HepG2 (cell line): ENCODE measurements around the gene DNAJB5. TPM values are rescaled to one million over a fixed set of nuclear protein-coding genes. Genes with fewer than 3 reads are reported as not detected.

Experiments used
- ATAC-seq: fragments of 200-7000 bp; cut with Tn5 transposase; 3 replicates; pipeline ENCODE4 v1.9.1; 2020; ENCODE audit warnings: mild to moderate bottlenecking, moderate library complexity
- BruUV-seq: library from RNA; stranded (reverse); fragments of 400-500 nt; replicated peaks from 2 replicates; lab custom pipeline; 2021; lab: Mats Ljungman, UMichigan
- CTCF ChIA-PET: fragments of 300-600 bp; formaldehyde crosslinking; extraction: SDS; loops from one replicate; lab custom pipeline; 2021; ENCODE audit warnings: low total read pairs, inconsistent platforms, low intra/inter-chr PET ratio; lab: Yijun Ruan, JAX
- POLR2A ChIA-PET: fragments of 350-600 bp; sonication (Branson Sonifier 250); formaldehyde crosslinking; loops from one replicate; lab custom pipeline; 2020; ENCODE audit warnings: antibody characterized with exemption, inconsistent platforms; lab: Yijun Ruan, JAX
- DNase-seq: peaks from one replicate; pipeline ENCODE4 v3.0.0-alpha.2; 2015; ENCODE audit warnings: low spot score
- FAIRE-seq: peaks from 3 replicates; lab custom pipeline; 2011; peaks lifted over from hg19 to GRCh38; lab: Jason Lieb, UNC
- H2AFZ ChIP-seq: one replicate; pipeline ENCODE4 v1.6.1; 2011; ENCODE audit warnings: low read length, inconsistent platforms
- H3K27ac ChIP-seq: fragments of 300-600 bp; 3 replicates; pipeline ENCODE4 v1.8.0; 2011; ENCODE audit warnings: mixed run types, mild to moderate bottlenecking, mixed read lengths, low read length, inconsistent platforms; ENCODE audit not compliant: insufficient read depth; ENCODE audit errors: extremely low read length
- H3K27me3 ChIP-seq, 2 experiments: fragments of 200-600 bp in 1 of 2; 2 replicates in 1 of 2; 3 replicates in 1 of 2; pipeline versions ENCODE4 v1.6.0 to v1.8.0; 2011; ENCODE audit warnings: low read length in 2 of 2, mild to moderate bottlenecking in 2 of 2, moderate library complexity in 2 of 2, inconsistent platforms in 1 of 2; ENCODE audit not compliant: insufficient read depth in 2 of 2, control insufficient read depth in 1 of 2
- H3K36me3 ChIP-seq, 2 experiments: fragments of 200-600 bp in 1 of 2; replicated peaks in 1 of 2; 2 replicates in 1 of 2; 3 replicates in 1 of 2; pipeline versions ENCODE4 v1.5.1 to v1.8.0; 2011; ENCODE audit warnings: low read length in 2 of 2, inconsistent platforms in 1 of 2; ENCODE audit not compliant: insufficient read depth in 2 of 2, control insufficient read depth in 1 of 2
- H3K4me1 ChIP-seq: 2 replicates; pipeline ENCODE4 v1.5.1; 2012; ENCODE audit warnings: low read length, inconsistent platforms; ENCODE audit not compliant: insufficient read depth
- H3K4me2 ChIP-seq: 2 replicates; pipeline ENCODE4 v1.6.0; 2011; ENCODE audit warnings: low read depth, low read length, inconsistent platforms
- H3K4me3 ChIP-seq, 3 experiments: fragments of 200-600 bp in 1 of 3; sonication (generic), shearing (Covaris generic) in 1 of 3; replicated peaks in 1 of 3; 2 replicates each; pipeline ENCODE4 v1.5.1; 2011 to 2016; ENCODE audit warnings: low read length in 3 of 3, inconsistent platforms in 2 of 3, low read depth in 2 of 3, mild to moderate bottlenecking in 2 of 3, control low read depth in 1 of 3, mixed read lengths in 1 of 3; ENCODE audit not compliant: insufficient read depth in 1 of 3
- H3K79me2 ChIP-seq: one replicate; pipeline ENCODE4 v1.6.1; 2011; ENCODE audit warnings: low read length, inconsistent platforms; ENCODE audit not compliant: insufficient read depth
- H3K9ac ChIP-seq: 2 replicates; pipeline ENCODE4 v1.6.0; 2011; ENCODE audit warnings: mild to moderate bottlenecking, low read depth, low read length, inconsistent platforms; ENCODE audit not compliant: insufficient read depth
- H3K9me3 ChIP-seq: 2 replicates; pipeline ENCODE4 v1.5.1; 2012; ENCODE audit warnings: mild to moderate bottlenecking, low read length
- H4K20me1 ChIP-seq: 2 replicates; pipeline ENCODE4 v1.6.0; 2011; ENCODE audit warnings: inconsistent platforms, mild to moderate bottlenecking, low read length, moderate library complexity; ENCODE audit not compliant: insufficient read depth
- AHR ChIP-seq: IDR thresholded peaks from 2 replicates; pipeline ENCODE4 v1.6.1; 2018; ENCODE audit warnings: missing genetic modification reagents, missing compliant biosample characterization
- CREBL2 ChIP-seq: sonication (generic); formaldehyde crosslinking; IDR thresholded peaks from 2 replicates; pipeline ENCODE4 v1.8.1; 2023; ENCODE audit warnings: missing genetic modification reagents, mild to moderate bottlenecking, borderline replicate concordance
- ETV5 ChIP-seq: IDR thresholded peaks from 2 replicates; pipeline ENCODE4 v1.6.1; 2018; ENCODE audit warnings: missing biosample characterization, missing genetic modification reagents, inconsistent platforms, borderline replicate concordance
- HNRNPL ChIP-seq: fragments of 200-400 bp; formaldehyde crosslinking; IDR thresholded peaks from 2 replicates; pipeline ENCODE4 v1.6.1; 2017; ENCODE audit warnings: mild to moderate bottlenecking, low read depth, low read length
- JUND ChIP-seq: sonication (generic); formaldehyde crosslinking; IDR thresholded peaks from 2 replicates; pipeline ENCODE4 v1.8.0; 2022; ENCODE audit warnings: mild to moderate bottlenecking, missing genetic modification reagents
- SMARCE1 ChIP-seq: fragments of 450-650 bp; IDR thresholded peaks from 2 replicates; pipeline ENCODE4 v1.6.1; 2017; ENCODE audit warnings: borderline replicate concordance
- SSRP1 ChIP-seq: IDR thresholded peaks from 2 replicates; pipeline ENCODE4 v1.6.1; 2016; ENCODE audit warnings: control low read depth
- TBP ChIP-seq: sonication (generic); formaldehyde crosslinking; IDR thresholded peaks from 2 replicates; pipeline ENCODE4 v1.5.0; 2020; ENCODE audit warnings: missing genetic modification reagents
- ZFP1 ChIP-seq: IDR thresholded peaks from 2 replicates; pipeline ENCODE4 v1.6.1; 2016
- ZNF414 ChIP-seq: sonication (generic); formaldehyde crosslinking; IDR thresholded peaks from 2 replicates; pipeline ENCODE4 v1.5.0; 2020; ENCODE audit warnings: missing genetic modification reagents
- ZNF597 ChIP-seq: sonication (generic); formaldehyde crosslinking; IDR thresholded peaks from 2 replicates; pipeline ENCODE4 v1.5.0; 2020; ENCODE audit warnings: missing genetic modification reagents
- WGBS: methylation state at CpG from one replicate; pipeline ENCODE4 v1.1.6; 2017; ENCODE audit warnings: low lambda C conversion rate; 5-methylcytosine and 5-hydroxymethylcytosine counted together
- in situ Hi-C: cut with HindIII; loops from 2 replicates; pipeline ENCODE4 v1.10.0; 2017; ENCODE audit warnings: low pct_unique_long_range_greater_than_20kb; ENCODE audit not compliant: extremely low pct_ligation_motif_present
- intact Hi-C: fragments of 100-400 bp; cut with micrococcal nuclease; formaldehyde crosslinking; loops from one replicate; pipeline ENCODE4 v1.10.0; 2022; ENCODE audit not compliant: unreplicated experiment
- polyA plus RNA-seq, 8 experiments: library from polyadenylated mRNA; depleted of rRNA in 3 of 8; stranded (reverse) in 7 of 8; unstranded in 1 of 8; fragments of >200 nt; fragmentation: Illumina TruSeq in 4 of 8; extraction: Trizol in 4 of 8; gene quantifications; 2 replicates each; pipeline versions ENCODE4 v1.2.1 to v1.2.3, GENCODE V29; 2011 to 2016; ENCODE audit warnings: low read depth in 4 of 8, missing spikeins in 1 of 8, mixed read lengths in 1 of 8; ENCODE audit not compliant: insufficient read depth in 1 of 8
- total RNA-seq, 5 experiments: library from RNA; depleted of rRNA; stranded (reverse); fragments of >200 nt; fragmentation: Illumina TruSeq; extraction: Trizol; gene quantifications; 2 replicates each; pipeline ENCODE4 v1.2.3, GENCODE V29; 2016; ENCODE audit warnings: low read depth in 1 of 5

The DNAJB5 gene
- total and polyA plus RNA-seq, 2 of the 13 experiments (the other 11 are each of a cell fraction or from before 2014, with no cell fraction given) = 0.40 to 0.69 TPM

- no peaks in the 10 kb centered on the region for H3K36me3 ChIP-seq
- POLR2A ChIA-PET = interaction anchor here (1.2 kb wide), 2 partner anchors 54 to 78 kb away, joined by 3 read pairs; no protein-coding TSS in a partner anchor
- H3K27ac ChIP-seq = no peak overlapping the region
- no TSS peak for BruUV-seq
- no peak overlapping the region for H3K4me2 ChIP-seq
- no peak for ATAC-seq
- H3K27me3 ChIP-seq = no peaks in the 10 kb centered on the region; a peak in 1 of 5 replicates
- H3K79me2 ChIP-seq = no peaks in the 10 kb centered on the region
- intact Hi-C loops = loop anchor here (1.0 kb wide), 1 partner anchor 94 kb away; no protein-coding TSS in a partner anchor
- no peak for TF ChIP-seq ZNF414 (CRISPR knock-in tag)
- no peak for TF ChIP-seq ETV5
- TF ChIP-seq HNRNPL = no peak
- TF ChIP-seq AHR = no peak
- TF ChIP-seq CREBL2 (CRISPR knock-in tag) = no peak
- TF ChIP-seq TBP (CRISPR knock-in tag) = no peak
- TF ChIP-seq SSRP1 (CRISPR knock-in tag) = no peak
- TF ChIP-seq SMARCE1 = no peak
- TF ChIP-seq ZFP1 (CRISPR knock-in tag) = no peak
- TF ChIP-seq JUND = no peak
- no peak for TF ChIP-seq ZNF597 (CRISPR knock-in tag)
- TF ChIP-seq, all 625 proteins: peak for 0
- in situ Hi-C loops = no loop called here
- H3K9me3 ChIP-seq = no peaks in the 10 kb centered on the region
- DNase-seq (no peak), FAIRE-seq (no peak)
- 65% methylated on average over 7 of the region's 10 CpGs for WGBS
- no peaks in the 10 kb centered on the region for H4K20me1 ChIP-seq
- H3K9ac ChIP-seq = no peak overlapping the region
- no peak overlapping the region for H2AFZ ChIP-seq
- peaks cover 44% of the 10 kb centered on the region for H3K4me1 ChIP-seq
- CTCF ChIA-PET = interaction anchor here (1.4 to 1.5 kb wide), 2 partner anchors 93 to 94 kb away, joined by 3 to 10 read pairs; no protein-coding TSS in a partner anchor
- no peak overlapping the region for H3K4me3 ChIP-seq
Observed at GRCh38 chr9:34993502-34994259, 4.1 kb downstream of the DNAJB5 start.
